GM12865 (cell line): ENCODE measurements around the gene RAP2A.

Experiments used
- DNase-seq: peaks from one replicate; pipeline ENCODE4 v3.0.0; 2010; ENCODE audit warnings: low read depth
- H3K4me3 ChIP-seq: 2 replicates; pipeline ENCODE4 v1.5.1; 2011; ENCODE audit warnings: mild to moderate bottlenecking, low read depth, low read length, control low read depth
- CTCF ChIP-seq: IDR thresholded peaks from 2 replicates; pipeline ENCODE4 v1.5.1; 2011; ENCODE audit warnings: low read length, control low read depth, low read depth, inconsistent platforms; ENCODE audit not compliant: insufficient read depth; ENCODE audit errors: missing control alignments

RAP2A gene

GRCh38 chr13:97401421-97401820 is 32.5 kb upstream of the RAP2A start:
- TF ChIP-seq CTCF = no peak
- no peak for DNase-seq
- no peak overlapping the region for H3K4me3 ChIP-seq

- DNase-seq = no peak
- no peak for TF ChIP-seq CTCF
- H3K4me3 ChIP-seq = no peak overlapping the region
Observed at GRCh38 chr13:97403893-97404750, 29.8 kb upstream of the RAP2A start.

GRCh38 chr13:97407540-97407939 is 26.4 kb upstream of the RAP2A start:
- TF ChIP-seq CTCF = no peak
- H3K4me3 ChIP-seq = no peak overlapping the region
- no peak for DNase-seq

GRCh38 chr13:97408938-97409337 is 25.0 kb upstream of the RAP2A start:
- no peak for DNase-seq
- H3K4me3 ChIP-seq = no peak overlapping the region
- TF ChIP-seq CTCF = no peak

GRCh38 chr13:97411984-97412383 is 22.0 kb upstream of the RAP2A start:
- H3K4me3 ChIP-seq = no peak overlapping the region
- no peak for DNase-seq
- no peak for TF ChIP-seq CTCF

- TF ChIP-seq CTCF = no peak
- H3K4me3 ChIP-seq = no peak overlapping the region
- DNase-seq = no peak
Observed at GRCh38 chr13:97413694-97414093, 20.3 kb upstream of the RAP2A start.

- no peak for DNase-seq
- no peak for TF ChIP-seq CTCF
- no peak overlapping the region for H3K4me3 ChIP-seq
Observed at GRCh38 chr13:97414392-97414791, 19.6 kb upstream of the RAP2A start.
